GM10266 (cell line): ENCODE results near the gene STARD13.
"Not testable (repeated sequence)": the region's sequence is repeated elsewhere in the genome, so short reads cannot be mapped to it uniquely, and the experiment has no call there.

Experiments used
- DNase-seq: peaks from one replicate; pipeline ENCODE4 v3.0.0; 2012; ENCODE audit errors: extremely low spot score
- CTCF ChIP-seq: IDR thresholded peaks from 2 replicates; pipeline ENCODE4 v1.5.1; 2012; ENCODE audit warnings: mild to moderate bottlenecking, low read depth; ENCODE audit not compliant: control insufficient read depth, insufficient read depth; ENCODE audit errors: missing control alignments

Gene STARD13

GRCh38 chr13:33168321-33168960 lies 117.1 kb downstream of the STARD13 start:
- TF ChIP-seq CTCF, result no peak
- DNase-seq, result no peak

- DNase-seq, result no peak
- no peak for TF ChIP-seq CTCF
Observed at GRCh38 chr13:33167491-33167890, 118.1 kb downstream of the STARD13 start.

- DNase-seq, result no peak
- TF ChIP-seq CTCF, result no peak
Observed at GRCh38 chr13:33165787-33166186, 119.8 kb downstream of the STARD13 start.

- no peak for DNase-seq
- no peak for TF ChIP-seq CTCF
Observed at GRCh38 chr13:33164331-33164730, 121.2 kb downstream of the STARD13 start.

- not testable (repeated sequence) for DNase-seq
Observed at GRCh38 chr13:33162725-33163124, 122.8 kb downstream of the STARD13 start.

- DNase-seq, result no peak
Observed at GRCh38 chr13:33158816-33159215, 126.7 kb downstream of the STARD13 start.

GRCh38 chr13:33158271-33158670 lies 127.3 kb downstream of the STARD13 start:
- DNase-seq, result no peak
- TF ChIP-seq CTCF, result no peak

More at GRCh38 chr13:33158816-33159215, 126.7 kb downstream of the STARD13 start:
- no peak for TF ChIP-seq CTCF

GRCh38 chr13:33154911-33155310 lies 130.6 kb downstream of the STARD13 start:
- TF ChIP-seq CTCF, result no peak
- no peak for DNase-seq
